Measurements from ENCODE around the gene ALKBH8. TPM values are rescaled to one million over a fixed set of nuclear protein-coding genes. Genes with fewer than 3 reads are reported as not detected.

The ALKBH8 gene
- total and polyA plus RNA-seq, 2 of the 8 experiments (the other 6 are each of a cell fraction or from before 2014, with no cell fraction given) = 3.6 to 11.9 TPM

- Histone ChIP-seq H2BK5ac (ENCODE audit: low read depth, low read length) (no peak overlapping the region), H2BK15ac (ENCODE audit: low read length) (no peak overlapping the region), H4K5ac (ENCODE audit: insufficient read length, low read depth, low read length) (no peak overlapping the region), H3K79me1 (ENCODE audit: low read depth, low read length) (no peaks in the 10 kb centered on the region), H4K91ac (replicated peaks; ENCODE audit: insufficient read length, low read length) (no peak overlapping the region), H4K20me1 (replicated peaks in 1 of 2; ENCODE audit: control insufficient read depth in 1 of 2, insufficient read depth in 2 of 2, low read length in 2 of 2) (no peaks in the 10 kb centered on the region), H3K9me3 (ENCODE audit: insufficient read depth in 2 of 2, low read depth in 1 of 2, low read length in 1 of 2) (no peaks in the 10 kb centered on the region), H3K4me3 (ENCODE audit: extremely low read depth in 1 of 4, insufficient read depth in 2 of 4, low read depth in 3 of 4, low read length in 4 of 4) (no peak overlapping the region), H3K27ac (ENCODE audit: low read depth, low read length) (no peak overlapping the region), H2AFZ (ENCODE audit: low read length) (no peak overlapping the region), H3K79me2 (ENCODE audit: control insufficient read depth in 1 of 2, insufficient read depth in 2 of 2, low read length in 2 of 2) (no peaks in the 10 kb centered on the region), H3K56ac (replicated peaks; ENCODE audit: insufficient read length, low read depth, low read length) (no peak overlapping the region), H2BK20ac (ENCODE audit: low read length) (no peak overlapping the region), H3K36me3 (ENCODE audit: control insufficient read depth in 2 of 4, insufficient read depth in 4 of 4, low read length in 3 of 4) (peaks cover 0 to 14% (median 6%) of the 10 kb centered on the region in 4 experiments; a peak in 4 of 8 replicates), H3K14ac (ENCODE audit: insufficient read length) (no peak overlapping the region), H2BK12ac (ENCODE audit: low read depth, low read length) (no peak overlapping the region), H2BK120ac (replicated peaks; ENCODE audit: low read depth, low read length) (no peak overlapping the region), H3K23me2 (ENCODE audit: low read depth, low read length) (no peaks in the 10 kb centered on the region), H3K27me3 (replicated peaks in 1 of 4; ENCODE audit: control insufficient read depth in 3 of 4, extremely low read depth in 1 of 4, insufficient read depth in 3 of 4, low read length in 3 of 4) (no peaks in the 10 kb centered on the region), H3K4me1 (replicated peaks in 1 of 4; ENCODE audit: control insufficient read depth in 3 of 4, insufficient read depth in 4 of 4, low read length in 3 of 4) (no peaks in the 10 kb centered on the region), H3K18ac (ENCODE audit: extremely low read depth, low read length) (no peak overlapping the region), H3K9ac (replicated peaks in 1 of 4; ENCODE audit: extremely low read depth in 1 of 4, low read depth in 3 of 4, low read length in 3 of 4) (no peak overlapping the region), H4K8ac (ENCODE audit: extremely low read depth, insufficient read depth, low read length) (no peak overlapping the region), H2AK5ac (ENCODE audit: low read depth, low read length) (no peak overlapping the region), H3K23ac (ENCODE audit: insufficient read length) (no peak overlapping the region), H3K4ac (replicated peaks; ENCODE audit: insufficient read length, low read depth, low read length) (no peak overlapping the region), H3K4me2 (ENCODE audit: insufficient read depth in 1 of 2, low read depth in 2 of 2, low read length in 2 of 2) (no peak overlapping the region)
- no peak for TF ChIP-seq BCL11A (IDR thresholded peaks at IDR 0.05; ENCODE audit: low read depth in 2 of 2, low read length in 2 of 2)
- no peak for TF ChIP-seq RXRA (IDR thresholded peaks at IDR 0.05; ENCODE audit: insufficient read depth, low read depth, low read length)
- TF ChIP-seq KDM1A (IDR thresholded peaks at IDR 0.05; ENCODE audit: borderline replicate concordance, low read length) = no peak
- no peak for TF ChIP-seq TAF1 (IDR thresholded peaks at IDR 0.05; ENCODE audit: low read depth, low read length)
- TF ChIP-seq CHD1 (IDR thresholded peaks at IDR 0.05; ENCODE audit: low read depth, low read length) = no peak
- no peak for TF ChIP-seq RBBP5 (IDR thresholded peaks at IDR 0.05; ENCODE audit: borderline replicate concordance, low read depth, low read length)
- TF ChIP-seq POU5F1 (IDR thresholded peaks at IDR 0.05; ENCODE audit: low read depth, low read length) = no peak
- TF ChIP-seq BACH1 (IDR thresholded peaks at IDR 0.05; ENCODE audit: low read length) = no peak
- no peak for TF ChIP-seq SP1 (IDR thresholded peaks at IDR 0.05; ENCODE audit: low read depth, low read length)
- no peak for TF ChIP-seq EP300 (IDR thresholded peaks at IDR 0.05; ENCODE audit: borderline replicate concordance in 1 of 2, low read depth in 2 of 2, low read length in 2 of 2)
- TF ChIP-seq EZH2 (IDR thresholded peaks at IDR 0.05; ENCODE audit: low read depth, low read length, severe bottlenecking) = no peak
- TF ChIP-seq JUND (IDR thresholded peaks at IDR 0.05; ENCODE audit: low read length) = no peak
- ChIA-PET POLR2A (ENCODE audit: partially characterized antibody) (no interaction called here), CTCF (ENCODE audit: partially characterized antibody) (no interaction called here)
- DNase-seq (ENCODE audit: low read depth in 1 of 2, low spot score in 2 of 2) = no peak
- no peak for FAIRE-seq
- WGBS, 2 experiments (ENCODE audit: extremely low coverage in 1 of 2, insufficient coverage in 1 of 2, insufficient read length in 1 of 2, insufficient replicate concordance in 2 of 2, low coverage in 1 of 2, low lambda C conversion rate in 2 of 2, missing lambda C conversion rate in 1 of 2) = 94% methylated on average over 6 of the region's 6 CpGs; no CpG with 5 or more reads in 1 of the 2 experiments
Observed at GRCh38 chr11:107508201-107508857, 57.2 kb downstream of the ALKBH8 start.
